Peyer's patch (tissue), 4 donors: ENCODE results near the gene SMC1B. TPM values are rescaled to one million over a fixed set of nuclear protein-coding genes. Genes with fewer than 3 reads are reported as not detected.

Experiments used
- DNase-seq, 3 donors: peaks; one replicate each; pipeline ENCODE4 v3.0.0-alpha.2; 2017 to 2019
- H3K27ac ChIP-seq, 4 donors: fragments of 200-600 bp; sonication (generic); one replicate each; pipeline ENCODE4 v1.5.1; 2016 to 2019
- H3K27me3 ChIP-seq, 2 donors: fragments of 200-600 bp; sonication (generic); one replicate each; pipeline ENCODE4 v1.5.1; 2019
- H3K36me3 ChIP-seq, 3 donors: fragments of 200-600 bp; sonication (generic); one replicate each; pipeline ENCODE4 v1.5.1; 2016 to 2019
- H3K4me1 ChIP-seq, 4 donors: fragments of 200-600 bp; sonication (generic); one replicate each; pipeline ENCODE4 v1.5.1; 2016 to 2019
- H3K4me3 ChIP-seq, 4 donors: fragments of 200-600 bp; sonication (generic); 1 replicate in 3 of 4; 2 replicates in 1 of 4; pipeline ENCODE4 v1.5.1; 2016 to 2019; ENCODE audit warnings: mild to moderate bottlenecking in 1 of 4
- H3K9me3 ChIP-seq, 4 donors: fragments of 200-600 bp; sonication (generic); one replicate each; pipeline ENCODE4 v1.5.1; 2016 to 2019; ENCODE audit warnings: mild to moderate bottlenecking in 1 of 4
- CTCF ChIP-seq, 6 experiments: fragments of 450-650 bp in 4 of 6; fragments of 200-600 bp in 2 of 6; sonication (generic) in 1 of 6; IDR thresholded peaks; one replicate each; pipeline ENCODE4 v1.5.1; 2017 to 2019; ENCODE audit warnings: antibody characterized with exemption in 6 of 6, mild to moderate bottlenecking in 3 of 6, moderate library complexity in 1 of 6
- POLR2A ChIP-seq, 2 donors: fragments of 450-650 bp; IDR thresholded peaks; one replicate each; pipeline ENCODE4 v1.5.1; 2017; ENCODE audit warnings: antibody characterized with exemption in 2 of 2, mild to moderate bottlenecking in 2 of 2, moderate library complexity in 2 of 2
- total RNA-seq, 4 donors: library from RNA; depleted of rRNA; stranded (reverse); fragments of >200 nt; gene quantifications; one replicate each; pipeline ENCODE4 v1.1.0, GENCODE V29; 2016

SMC1B gene
- total RNA-seq, 4 donors from 2014 or later = not detected

GRCh38 chr22:45351956-45352355 lies 61.4 kb downstream of the SMC1B start:
- H3K4me1 ChIP-seq = no peaks in the 10 kb centered on the region
- no peaks in the 10 kb centered on the region for H3K9me3 ChIP-seq
- H3K4me3 ChIP-seq = no peak overlapping the region
- no peaks in the 10 kb centered on the region for H3K27me3 ChIP-seq
- no peaks in the 10 kb centered on the region for H3K36me3 ChIP-seq
- TF ChIP-seq CTCF (IDR thresholded peaks at IDR 0.05) (no peak), POLR2A (IDR thresholded peaks at IDR 0.05) (no peak)
- DNase-seq = no peak
- H3K27ac ChIP-seq = no peak overlapping the region

GRCh38 chr22:45349916-45350315 lies 63.5 kb downstream of the SMC1B start:
- no peak for DNase-seq
- Histone ChIP-seq H3K27ac (no peak overlapping the region), H3K4me3 (no peak overlapping the region), H3K27me3 (no peaks in the 10 kb centered on the region), H3K36me3 (no peaks in the 10 kb centered on the region), H3K9me3 (no peaks in the 10 kb centered on the region), H3K4me1 (no peaks in the 10 kb centered on the region)
- TF ChIP-seq POLR2A (IDR thresholded peaks at IDR 0.05) (no peak), CTCF (IDR thresholded peaks at IDR 0.05) (no peak)

DNA sequence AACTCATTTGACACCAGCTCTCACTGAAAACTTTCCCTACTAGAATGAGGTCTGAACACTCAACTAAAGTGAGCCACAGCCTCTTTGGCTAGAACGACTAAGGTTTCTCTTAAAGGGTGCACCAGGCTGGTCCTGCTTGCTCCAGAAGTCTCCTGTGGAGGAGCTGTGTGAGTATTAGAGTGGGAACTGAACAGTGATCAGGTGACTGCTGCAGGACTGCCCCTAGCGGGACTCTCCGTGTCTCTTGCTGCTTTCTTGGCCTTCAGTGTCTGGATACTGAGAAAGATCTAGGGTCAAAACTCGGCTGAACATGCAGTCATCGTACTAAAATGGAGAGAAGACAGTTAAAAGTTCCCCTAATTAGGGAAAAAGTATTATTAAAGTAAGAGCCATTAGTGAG lies 69.1 kb downstream of the SMC1B start:
- Histone ChIP-seq H3K4me3 (no peak overlapping the region), H3K27me3 (no peaks in the 10 kb centered on the region), H3K9me3 (no peaks in the 10 kb centered on the region), H3K27ac (no peak overlapping the region), H3K4me1 (no peaks in the 10 kb centered on the region), H3K36me3 (peaks cover 0 to 33% (median 0%) of the 10 kb centered on the region in 3 donors)
- TF ChIP-seq CTCF (IDR thresholded peaks at IDR 0.05) (no peak), POLR2A (IDR thresholded peaks at IDR 0.05) (no peak)
- no peak for DNase-seq

GRCh38 chr22:45343143-45343542 lies 70.3 kb downstream of the SMC1B start:
- TF ChIP-seq POLR2A (IDR thresholded peaks at IDR 0.05) = no peak
- TF ChIP-seq CTCF (IDR thresholded peaks at IDR 0.05) = no peak
- H3K36me3 ChIP-seq = peaks cover 0 to 45% (median 0%) of the 10 kb centered on the region in 3 donors
- no peak for DNase-seq

GRCh38 chr22:45341498-45341897 lies 71.9 kb downstream of the SMC1B start:
- peak in 1 of 3 donors; percentile 8 for DNase-seq
- peaks cover 0 to 61% (median 0%) of the 10 kb centered on the region in 3 donors for H3K36me3 ChIP-seq
- no peaks in the 10 kb centered on the region for H3K9me3 ChIP-seq
- H3K4me3 ChIP-seq = no peak overlapping the region
- H3K27ac ChIP-seq = no peak overlapping the region
- TF ChIP-seq CTCF (IDR thresholded peaks at IDR 0.05) (no peak), POLR2A (IDR thresholded peaks at IDR 0.05) (no peak)
- H3K27me3 ChIP-seq = no peaks in the 10 kb centered on the region
- H3K4me1 ChIP-seq = no peaks in the 10 kb centered on the region

More at GRCh38 chr22:45343143-45343542, 70.3 kb downstream of the SMC1B start:
- Histone ChIP-seq H3K4me3 (no peak overlapping the region), H3K4me1 (no peaks in the 10 kb centered on the region), H3K9me3 (no peaks in the 10 kb centered on the region), H3K27ac (no peak overlapping the region), H3K27me3 (no peaks in the 10 kb centered on the region)

- Histone ChIP-seq H3K4me1 (no peaks in the 10 kb centered on the region), H3K36me3 (peaks cover 0 to 72% (median 0%) of the 10 kb centered on the region in 3 donors), H3K27me3 (no peaks in the 10 kb centered on the region), H3K27ac (no peak overlapping the region), H3K9me3 (no peaks in the 10 kb centered on the region), H3K4me3 (no peak overlapping the region)
- DNase-seq = no peak
- TF ChIP-seq POLR2A (IDR thresholded peaks at IDR 0.05) = no peak
- TF ChIP-seq CTCF (IDR thresholded peaks at IDR 0.05) = no peak
Observed at GRCh38 chr22:45340323-45340722, 73.1 kb downstream of the SMC1B start.
